Measurements from ENCODE around the gene ATP5MK. TPM values are rescaled to one million over a fixed set of nuclear protein-coding genes. Genes with fewer than 3 reads are reported as not detected.

Gene ATP5MK
- 100 to 1,000 TPM; 170 to 231 TPM for total RNA-seq

GRCh38 chr10:103396067-103396788, at the start of gene ATP5MK, which contains the start of gene PDCD11:
TSS of gene ATP5MK (minus strand) at chr10:103396475. CDS start at chr10:103392457, 4,018 bp downstream.
TSS of gene PDCD11 (plus strand) at chr10:103396626. CDS start at chr10:103398427, 1,801 bp downstream.

GRCh38 chr10:103367782-103368518, 28.3 kb downstream of the ATP5MK start, which contains the start of gene TAF5:
TSS of gene TAF5 (plus strand) at chr10:103367976. CDS start at chr10:103367990, 14 bp downstream.

GRCh38 chr10:103350517-103351260, 45.6 kb downstream of the ATP5MK start, which contains the start of gene PCGF6:
TSS of gene PCGF6 (minus strand) at chr10:103351140. CDS start at chr10:103351066, 74 bp downstream.

Other genes with a start within 250 kb of the ATP5MK start
- gene NT5C2, start 203.2 kb downstream of the ATP5MK start, total RNA-seq = 10 to 100 TPM; 26.5 to 37.3 TPM
- under 1 TPM; under 0.01 to 0.33 TPM for gene RPEL1, start 150.6 kb downstream of the ATP5MK start, total RNA-seq
- under 1 TPM in 1 of 2 donors, not detected in 1; under 0.01 TPM for gene INA, start 119.3 kb downstream of the ATP5MK start, total RNA-seq
- 10 to 100 TPM in 1 of 2 donors, 1 to 10 TPM in 1; 8.9 to 15.3 TPM for gene PCGF6, start 45.3 kb downstream of the ATP5MK start, total RNA-seq
- gene TAF5, start 28.5 kb downstream of the ATP5MK start, total RNA-seq = 1 to 10 TPM; 2.8 to 5.3 TPM
- gene PDCD11, start 151 bp upstream of the ATP5MK start, total RNA-seq = 10 to 100 TPM; 28.2 to 41.6 TPM
- gene CALHM2, start 55.9 kb upstream of the ATP5MK start, total RNA-seq = 1 to 10 TPM; 8.3 to 10.0 TPM
- gene CALHM1, start 62.4 kb upstream of the ATP5MK start, total RNA-seq = not detected
- not detected for gene CALHM3, start 82.8 kb upstream of the ATP5MK start, total RNA-seq
- under 1 TPM; under 0.01 to 0.34 TPM for gene NEURL1, start 97.2 kb upstream of the ATP5MK start, total RNA-seq